ENCODE data around the gene ISYNA1. TPM values are rescaled to one million over a fixed set of nuclear protein-coding genes. Genes with fewer than 3 reads are reported as not detected.
A peak's percentile ranks its signal among the peaks of the same experiment; 100 is the strongest.

The ISYNA1 gene
- total and polyA plus RNA-seq, 2 of the 13 experiments (the other 11 are each of a cell fraction or from before 2014, with no cell fraction given): 29.6 to 48.5 TPM

DNA sequence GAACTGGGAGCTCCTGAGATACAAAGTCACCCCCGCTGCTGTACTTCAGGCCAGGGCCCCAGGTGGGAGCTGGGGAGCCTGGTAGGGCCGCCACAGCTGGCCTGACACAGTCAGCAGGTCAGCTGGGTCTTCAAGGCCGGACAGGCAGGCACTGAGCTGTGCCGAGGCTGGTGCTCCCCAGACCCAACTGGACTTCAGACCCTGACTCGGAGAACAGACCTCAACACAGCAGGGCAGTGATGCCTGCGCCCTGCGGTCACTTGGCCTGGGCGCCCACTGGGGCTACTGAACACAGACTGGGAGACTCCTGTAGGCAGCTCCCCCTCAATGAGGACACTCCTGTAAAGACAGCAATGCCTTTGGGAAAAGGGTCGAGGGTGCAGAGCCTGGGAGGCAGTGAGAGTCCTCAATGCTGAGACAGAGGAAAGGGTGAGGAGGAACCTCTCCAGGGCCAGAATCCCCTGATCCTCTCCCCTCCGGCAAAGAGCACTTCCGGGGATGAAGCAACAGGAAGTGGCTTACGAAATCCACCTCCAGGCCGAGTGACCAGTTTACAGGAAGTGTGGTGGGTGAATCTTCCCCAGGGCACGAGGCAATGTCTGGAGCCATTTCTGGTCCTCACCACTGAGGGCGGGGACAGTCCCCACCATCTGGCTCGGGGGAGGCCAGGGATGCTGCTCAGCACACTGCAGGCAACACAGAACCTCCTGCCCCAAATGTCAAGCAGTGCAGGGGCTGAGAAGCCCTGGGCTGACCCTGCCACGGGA, 40.8 kb upstream of the ISYNA1 start (continued):
- peak; percentile 73; the same call in 1 of the 2 replicates for TF ChIP-seq TSC22D2 (CRISPR knock-in tag; IDR thresholded peaks at IDR 0.05; ENCODE audit: borderline replicate concordance)
- TF ChIP-seq ZNF3 (CRISPR knock-in tag; IDR thresholded peaks at IDR 0.05): 0 out of 2 replicates have a peak, but pooled peaks have one; percentile 25
- TF ChIP-seq ZNF354B (CRISPR knock-in tag; IDR thresholded peaks at IDR 0.05): 0 out of 2 replicates have a peak, but pooled peaks have one; percentile 17
- TF ChIP-seq, protein P1, sequence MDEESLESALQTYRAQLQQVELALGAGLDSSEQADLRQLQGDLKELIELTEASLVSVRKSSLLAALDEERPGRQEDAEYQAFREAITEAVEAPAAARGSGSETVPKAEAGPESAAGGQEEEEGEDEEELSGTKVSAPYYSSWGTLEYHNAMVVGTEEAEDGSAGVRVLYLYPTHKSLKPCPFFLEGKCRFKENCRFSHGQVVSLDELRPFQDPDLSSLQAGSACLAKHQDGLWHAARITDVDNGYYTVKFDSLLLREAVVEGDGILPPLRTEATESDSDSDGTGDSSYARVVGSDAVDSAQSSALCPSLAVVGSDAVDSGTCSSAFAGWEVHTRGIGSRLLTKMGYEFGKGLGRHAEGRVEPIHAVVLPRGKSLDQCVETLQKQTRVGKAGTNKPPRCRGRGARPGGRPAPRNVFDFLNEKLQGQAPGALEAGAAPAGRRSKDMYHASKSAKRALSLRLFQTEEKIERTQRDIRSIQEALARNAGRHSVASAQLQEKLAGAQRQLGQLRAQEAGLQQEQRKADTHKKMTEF (CRISPR knock-in tag; IDR thresholded peaks at IDR 0.05): peak; percentile 94
- 0 out of 2 replicates have a peak, but pooled peaks have one; percentile 15 for TF ChIP-seq STAG1 (CRISPR knock-in tag; IDR thresholded peaks at IDR 0.05)
- peak; percentile 75; the same call in 1 of the 2 replicates for TF ChIP-seq ZFP37 (CRISPR knock-in tag; IDR thresholded peaks at IDR 0.05; ENCODE audit: borderline replicate concordance)
- TF ChIP-seq HOXA5 (CRISPR knock-in tag; IDR thresholded peaks at IDR 0.05): peak; percentile 81
- peak; percentile 97 for TF ChIP-seq ZNF350 (CRISPR knock-in tag; IDR thresholded peaks at IDR 0.05; ENCODE audit: borderline replicate concordance, low read depth)
- no peak for TF ChIP-seq ZNF432 (CRISPR knock-in tag; IDR thresholded peaks at IDR 0.05; ENCODE audit: borderline replicate concordance)
- TF ChIP-seq RCOR2 (CRISPR knock-in tag; IDR thresholded peaks at IDR 0.05): peak; percentile 93
- no peak for TF ChIP-seq ZNF550 (CRISPR knock-in tag; IDR thresholded peaks at IDR 0.05; ENCODE audit: borderline replicate concordance)
- 0 out of 2 replicates have a peak, but pooled peaks have one; percentile 15 for TF ChIP-seq EED (CRISPR knock-in tag; IDR thresholded peaks at IDR 0.05)
- TF ChIP-seq, protein P2, sequence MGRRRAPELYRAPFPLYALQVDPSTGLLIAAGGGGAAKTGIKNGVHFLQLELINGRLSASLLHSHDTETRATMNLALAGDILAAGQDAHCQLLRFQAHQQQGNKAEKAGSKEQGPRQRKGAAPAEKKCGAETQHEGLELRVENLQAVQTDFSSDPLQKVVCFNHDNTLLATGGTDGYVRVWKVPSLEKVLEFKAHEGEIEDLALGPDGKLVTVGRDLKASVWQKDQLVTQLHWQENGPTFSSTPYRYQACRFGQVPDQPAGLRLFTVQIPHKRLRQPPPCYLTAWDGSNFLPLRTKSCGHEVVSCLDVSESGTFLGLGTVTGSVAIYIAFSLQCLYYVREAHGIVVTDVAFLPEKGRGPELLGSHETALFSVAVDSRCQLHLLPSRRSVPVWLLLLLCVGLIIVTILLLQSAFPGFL (CRISPR knock-in tag; IDR thresholded peaks at IDR 0.05): no peak
- TF ChIP-seq, protein P3, sequence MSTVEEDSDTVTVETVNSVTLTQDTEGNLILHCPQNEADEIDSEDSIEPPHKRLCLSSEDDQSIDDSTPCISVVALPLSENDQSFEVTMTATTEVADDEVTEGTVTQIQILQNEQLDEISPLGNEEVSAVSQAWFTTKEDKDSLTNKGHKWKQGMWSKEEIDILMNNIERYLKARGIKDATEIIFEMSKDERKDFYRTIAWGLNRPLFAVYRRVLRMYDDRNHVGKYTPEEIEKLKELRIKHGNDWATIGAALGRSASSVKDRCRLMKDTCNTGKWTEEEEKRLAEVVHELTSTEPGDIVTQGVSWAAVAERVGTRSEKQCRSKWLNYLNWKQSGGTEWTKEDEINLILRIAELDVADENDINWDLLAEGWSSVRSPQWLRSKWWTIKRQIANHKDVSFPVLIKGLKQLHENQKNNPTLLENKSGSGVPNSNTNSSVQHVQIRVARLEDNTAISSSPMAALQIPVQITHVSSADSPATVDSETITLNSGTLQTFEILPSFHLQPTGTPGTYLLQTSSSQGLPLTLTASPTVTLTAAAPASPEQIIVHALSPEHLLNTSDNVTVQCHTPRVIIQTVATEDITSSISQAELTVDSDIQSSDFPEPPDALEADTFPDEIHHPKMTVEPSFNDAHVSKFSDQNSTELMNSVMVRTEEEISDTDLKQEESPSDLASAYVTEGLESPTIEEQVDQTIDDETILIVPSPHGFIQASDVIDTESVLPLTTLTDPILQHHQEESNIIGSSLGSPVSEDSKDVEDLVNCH (CRISPR knock-in tag; IDR thresholded peaks at IDR 0.05): no peak
- TF ChIP-seq YEATS4 (CRISPR knock-in tag; IDR thresholded peaks at IDR 0.05; ENCODE audit: borderline replicate concordance): peak; percentile 80; the same call in 1 of the 2 replicates
- no peak for TF ChIP-seq ZNF564 (CRISPR knock-in tag; IDR thresholded peaks at IDR 0.05)
- TF ChIP-seq ZNF652 (CRISPR knock-in tag; IDR thresholded peaks at IDR 0.05; ENCODE audit: borderline replicate concordance, low read depth): peak; percentile 56; the same call in 1 of the 2 replicates
- TF ChIP-seq FOXC1 (CRISPR knock-in tag; IDR thresholded peaks at IDR 0.05; ENCODE audit: borderline replicate concordance): peak; percentile 92
- peak; percentile 58; the same call in 1 of the 2 replicates for TF ChIP-seq ZNF563 (CRISPR knock-in tag; IDR thresholded peaks at IDR 0.05)
- TF ChIP-seq, protein P4, sequence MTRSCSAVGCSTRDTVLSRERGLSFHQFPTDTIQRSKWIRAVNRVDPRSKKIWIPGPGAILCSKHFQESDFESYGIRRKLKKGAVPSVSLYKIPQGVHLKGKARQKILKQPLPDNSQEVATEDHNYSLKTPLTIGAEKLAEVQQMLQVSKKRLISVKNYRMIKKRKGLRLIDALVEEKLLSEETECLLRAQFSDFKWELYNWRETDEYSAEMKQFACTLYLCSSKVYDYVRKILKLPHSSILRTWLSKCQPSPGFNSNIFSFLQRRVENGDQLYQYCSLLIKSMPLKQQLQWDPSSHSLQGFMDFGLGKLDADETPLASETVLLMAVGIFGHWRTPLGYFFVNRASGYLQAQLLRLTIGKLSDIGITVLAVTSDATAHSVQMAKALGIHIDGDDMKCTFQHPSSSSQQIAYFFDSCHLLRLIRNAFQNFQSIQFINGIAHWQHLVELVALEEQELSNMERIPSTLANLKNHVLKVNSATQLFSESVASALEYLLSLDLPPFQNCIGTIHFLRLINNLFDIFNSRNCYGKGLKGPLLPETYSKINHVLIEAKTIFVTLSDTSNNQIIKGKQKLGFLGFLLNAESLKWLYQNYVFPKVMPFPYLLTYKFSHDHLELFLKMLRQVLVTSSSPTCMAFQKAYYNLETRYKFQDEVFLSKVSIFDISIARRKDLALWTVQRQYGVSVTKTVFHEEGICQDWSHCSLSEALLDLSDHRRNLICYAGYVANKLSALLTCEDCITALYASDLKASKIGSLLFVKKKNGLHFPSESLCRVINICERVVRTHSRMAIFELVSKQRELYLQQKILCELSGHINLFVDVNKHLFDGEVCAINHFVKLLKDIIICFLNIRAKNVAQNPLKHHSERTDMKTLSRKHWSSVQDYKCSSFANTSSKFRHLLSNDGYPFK (CRISPR knock-in tag; IDR thresholded peaks at IDR 0.05; ENCODE audit: borderline replicate concordance): peak; percentile 87; the same call in 1 of the 2 replicates
